HPDE6-E6E7 (cell line): Measurements from ENCODE around the gene ADRM1.

Experiments used
- DNase-seq: peaks from one replicate; pipeline ENCODE4 v3.0.0; 2011; ENCODE audit warnings: missing footprints; ENCODE audit errors: extremely low spot score

The ADRM1 gene

GRCh38 chr20:62325172-62325905 is 22.5 kb downstream of the ADRM1 start:
- no peak for DNase-seq

GRCh38 chr20:62326559-62326958 is 23.8 kb downstream of the ADRM1 start:
- no peak for DNase-seq

GRCh38 chr20:62326959-62327725 is 24.3 kb downstream of the ADRM1 start:
- no peak for DNase-seq

- DNase-seq: no peak
Measured at GRCh38 chr20:62327726-62328495, 25.1 kb downstream of the ADRM1 start.

GRCh38 chr20:62328684-62329388 is 26.0 kb downstream of the ADRM1 start:
- no peak for DNase-seq

- no peak for DNase-seq
Measured at GRCh38 chr20:62329389-62330377, 26.9 kb downstream of the ADRM1 start.

GRCh38 chr20:62330576-62331317 is 27.9 kb downstream of the ADRM1 start:
- no peak for DNase-seq

GRCh38 chr20:62331347-62331746 is 28.6 kb downstream of the ADRM1 start:
- no peak for DNase-seq

GRCh38 chr20:62332421-62332820 is 29.6 kb downstream of the ADRM1 start:
- no peak for DNase-seq

GRCh38 chr20:62332989-62333819 is 30.4 kb downstream of the ADRM1 start:
- no peak for DNase-seq

- DNase-seq: no peak
Measured at GRCh38 chr20:62333820-62334595, 31.2 kb downstream of the ADRM1 start.

GRCh38 chr20:62334881-62335280 is 32.1 kb downstream of the ADRM1 start:
- no peak for DNase-seq

- no peak for DNase-seq
Measured at GRCh38 chr20:62335532-62335931, 32.7 kb downstream of the ADRM1 start.

- DNase-seq: no peak
Measured at GRCh38 chr20:62336329-62336728, 33.5 kb downstream of the ADRM1 start.

- DNase-seq: no peak
Measured at GRCh38 chr20:62336775-62337557, 34.2 kb downstream of the ADRM1 start.

GRCh38 chr20:62337558-62338293 is 34.9 kb downstream of the ADRM1 start:
- no peak for DNase-seq

- no peak for DNase-seq
Measured at GRCh38 chr20:62338294-62338620, 35.5 kb downstream of the ADRM1 start.
